Activated CD4-positive, alpha-beta T cell treated with anti-CD3 and anti-CD28 coated beads, Interleukin-2, amount 50 U/mL, for 1 hour (primary cell): ENCODE data around the gene TMEM74B.

ENCODE experiments used
- DNase-seq: peaks from one replicate; pipeline ENCODE4 v3.0.0-alpha.2; 2020

The TMEM74B gene

GRCh38 chr20:1131354-1131753 is 53.4 kb downstream of the TMEM74B start:
- DNase-seq = no peak

- no peak for DNase-seq
Observed at GRCh38 chr20:1130847-1131246, 53.9 kb downstream of the TMEM74B start.
